Ascending aorta (tissue), 2 donors: ENCODE results near the gene HECW1. TPM values are rescaled to one million over a fixed set of nuclear protein-coding genes. Genes with fewer than 3 reads are reported as not detected.

Source experiments
- DNase-seq, 2 donors: peaks; one replicate each; pipeline ENCODE4 v3.0.0-alpha.2; 2019; ENCODE audit warnings: low spot score in 2 of 2
- H3K27ac ChIP-seq, 2 donors: fragments of 200-600 bp; sonication (generic); one replicate each; pipeline ENCODE4 v1.5.1; 2016 to 2017; ENCODE audit warnings: mild to moderate bottlenecking in 1 of 2
- H3K27me3 ChIP-seq: fragments of 200-600 bp; sonication (generic); one replicate; pipeline ENCODE4 v1.5.1; 2017
- H3K36me3 ChIP-seq, 2 donors: fragments of 200-600 bp; sonication (generic); one replicate each; pipeline ENCODE4 v1.5.1; 2016
- H3K4me1 ChIP-seq, 2 donors: fragments of 200-600 bp; sonication (generic); one replicate each; pipeline ENCODE4 v1.5.1; 2016 to 2017; ENCODE audit warnings: mild to moderate bottlenecking in 1 of 2
- H3K4me3 ChIP-seq, 2 donors: fragments of 200-600 bp; sonication (generic); one replicate each; pipeline ENCODE4 v1.5.1; 2016 to 2017; ENCODE audit warnings: mild to moderate bottlenecking in 1 of 2
- H3K9me3 ChIP-seq, 2 donors: fragments of 200-600 bp; sonication (generic); one replicate each; pipeline ENCODE4 v1.5.1; 2016
- CTCF ChIP-seq, 3 experiments: fragments of 200-600 bp in 2 of 3; fragments of 450-650 bp in 1 of 3; sonication (generic) in 2 of 3; IDR thresholded peaks; one replicate each; pipeline ENCODE4 v1.5.1; 2016 to 2019; ENCODE audit warnings: antibody characterized with exemption in 3 of 3, mild to moderate bottlenecking in 1 of 3, moderate library complexity in 1 of 3
- intact Hi-C: fragments of 100-400 bp; cut with DNase I; formaldehyde crosslinking; loops from one replicate; pipeline ENCODE4 v1.15.1; 2023
- total RNA-seq: library from RNA; depleted of rRNA; stranded (reverse); fragments of >200 nt; gene quantifications from one replicate; pipeline ENCODE4 v1.1.0, GENCODE V29; 2016

HECW1 gene
- total RNA-seq, 1 donor from 2014 or later, result not detected

- Histone ChIP-seq H3K4me1 (no peaks in the 10 kb centered on the region), H3K36me3 (no peaks in the 10 kb centered on the region), H3K27ac (no peak overlapping the region), H3K4me3 (no peak overlapping the region), H3K27me3 (no peaks in the 10 kb centered on the region), H3K9me3 (no peaks in the 10 kb centered on the region)
- no peak for DNase-seq
- TF ChIP-seq CTCF (IDR thresholded peaks at IDR 0.05), result no peak
- intact Hi-C loops, result no loop called here
These were observed 324.6 kb downstream of the HECW1 start for GRCh38 chr7:43437001-43437400.

- Histone ChIP-seq H3K4me1 (no peaks in the 10 kb centered on the region), H3K4me3 (no peak overlapping the region), H3K27ac (no peak overlapping the region), H3K9me3 (no peaks in the 10 kb centered on the region), H3K27me3 (no peaks in the 10 kb centered on the region), H3K36me3 (no peaks in the 10 kb centered on the region)
- intact Hi-C loops, result no loop called here
- TF ChIP-seq CTCF (IDR thresholded peaks at IDR 0.05), result no peak
- DNase-seq, result no peak
These were observed 326.5 kb downstream of the HECW1 start for GRCh38 chr7:43438897-43439479.

GRCh38 chr7:43439631-43440401 lies 327.4 kb downstream of the HECW1 start:
- intact Hi-C loops, result no loop called here
- Histone ChIP-seq H3K4me3 (no peak overlapping the region), H3K36me3 (no peaks in the 10 kb centered on the region), H3K27ac (no peak overlapping the region), H3K27me3 (no peaks in the 10 kb centered on the region), H3K4me1 (no peaks in the 10 kb centered on the region), H3K9me3 (no peaks in the 10 kb centered on the region)
- peak; percentile 15 to 46 (median 20) for TF ChIP-seq CTCF (IDR thresholded peaks at IDR 0.05)
- DNase-seq, result no peak

GRCh38 chr7:43441231-43442130 lies 329.0 kb downstream of the HECW1 start:
- Histone ChIP-seq H3K4me3 (no peak overlapping the region), H3K9me3 (no peaks in the 10 kb centered on the region), H3K27ac (no peak overlapping the region), H3K36me3 (no peaks in the 10 kb centered on the region), H3K4me1 (no peaks in the 10 kb centered on the region), H3K27me3 (no peaks in the 10 kb centered on the region)
- intact Hi-C loops, result no loop called here
- TF ChIP-seq CTCF (IDR thresholded peaks at IDR 0.05), result no peak
- DNase-seq, result no peak

- intact Hi-C loops, result no loop called here
- no peaks in the 10 kb centered on the region for H3K9me3 ChIP-seq
- H3K36me3 ChIP-seq, result no peaks in the 10 kb centered on the region
- H3K4me3 ChIP-seq, result no peak overlapping the region
- H3K27me3 ChIP-seq, result no peaks in the 10 kb centered on the region
- TF ChIP-seq CTCF (IDR thresholded peaks at IDR 0.05), result no peak
- no peaks in the 10 kb centered on the region for H3K4me1 ChIP-seq
- no peak overlapping the region for H3K27ac ChIP-seq
- DNase-seq, result no peak
These were observed 330.9 kb downstream of the HECW1 start for GRCh38 chr7:43443381-43443780.
